ENCODE results near the gene ACAT1.

The ACAT1 gene

GRCh38 chr11:108093128-108093904 lies 28.1 kb upstream of the ACAT1 start:
- TF ChIP-seq POLR2AphosphoS5 (IDR thresholded peaks at IDR 0.05; ENCODE audit: low read depth, low read length), result no peak
- TF ChIP-seq FOXP2 (optimal IDR thresholded peaks at IDR 0.05; ENCODE audit: borderline replicate concordance, extremely low read depth, extremely low read length, insufficient read depth), result no peak
- TF ChIP-seq TAF1 (IDR thresholded peaks at IDR 0.05; ENCODE audit: borderline replicate concordance, insufficient read depth, low read length), result no peak
- no peak for TF ChIP-seq REST (IDR thresholded peaks at IDR 0.05; ENCODE audit: insufficient read depth in 1 of 2, low read depth in 2 of 2, low read length in 2 of 2)
- TF ChIP-seq SIN3A (IDR thresholded peaks at IDR 0.05; ENCODE audit: borderline replicate concordance, insufficient read depth, low read length), result no peak

GRCh38 chr11:108097179-108097578 lies 24.2 kb upstream of the ACAT1 start:
- no peak for TF ChIP-seq FOXP2 (optimal IDR thresholded peaks at IDR 0.05; ENCODE audit: borderline replicate concordance, extremely low read depth, extremely low read length, insufficient read depth)
- no peak for TF ChIP-seq POLR2AphosphoS5 (IDR thresholded peaks at IDR 0.05; ENCODE audit: low read depth, low read length)
- no peak for TF ChIP-seq REST (IDR thresholded peaks at IDR 0.05; ENCODE audit: insufficient read depth in 1 of 2, low read depth in 2 of 2, low read length in 2 of 2)
- TF ChIP-seq TAF1 (IDR thresholded peaks at IDR 0.05; ENCODE audit: borderline replicate concordance, insufficient read depth, low read length), result no peak
- no peak for TF ChIP-seq SIN3A (IDR thresholded peaks at IDR 0.05; ENCODE audit: borderline replicate concordance, insufficient read depth, low read length)

- TF ChIP-seq POLR2AphosphoS5 (IDR thresholded peaks at IDR 0.05; ENCODE audit: low read depth, low read length) (no peak), REST (IDR thresholded peaks at IDR 0.05; ENCODE audit: insufficient read depth in 1 of 2, low read depth in 2 of 2, low read length in 2 of 2) (no peak), SIN3A (IDR thresholded peaks at IDR 0.05; ENCODE audit: borderline replicate concordance, insufficient read depth, low read length) (no peak), FOXP2 (optimal IDR thresholded peaks at IDR 0.05; ENCODE audit: borderline replicate concordance, extremely low read depth, extremely low read length, insufficient read depth) (no peak), TAF1 (IDR thresholded peaks at IDR 0.05; ENCODE audit: borderline replicate concordance, insufficient read depth, low read length) (no peak)
Observed at GRCh38 chr11:108101090-108101775, 20.1 kb upstream of the ACAT1 start.

GRCh38 chr11:108111126-108111525 lies 10.2 kb upstream of the ACAT1 start:
- TF ChIP-seq SIN3A (IDR thresholded peaks at IDR 0.05; ENCODE audit: borderline replicate concordance, insufficient read depth, low read length), result no peak
- TF ChIP-seq REST (IDR thresholded peaks at IDR 0.05; ENCODE audit: insufficient read depth in 1 of 2, low read depth in 2 of 2, low read length in 2 of 2), result no peak
- TF ChIP-seq POLR2AphosphoS5 (IDR thresholded peaks at IDR 0.05; ENCODE audit: low read depth, low read length), result no peak
- TF ChIP-seq FOXP2 (optimal IDR thresholded peaks at IDR 0.05; ENCODE audit: borderline replicate concordance, extremely low read depth, extremely low read length, insufficient read depth), result no peak
- TF ChIP-seq TAF1 (IDR thresholded peaks at IDR 0.05; ENCODE audit: borderline replicate concordance, insufficient read depth, low read length), result no peak

Data from PFSK-1 (cell line).